ENCODE results near the gene BLOC1S3.

DNA sequence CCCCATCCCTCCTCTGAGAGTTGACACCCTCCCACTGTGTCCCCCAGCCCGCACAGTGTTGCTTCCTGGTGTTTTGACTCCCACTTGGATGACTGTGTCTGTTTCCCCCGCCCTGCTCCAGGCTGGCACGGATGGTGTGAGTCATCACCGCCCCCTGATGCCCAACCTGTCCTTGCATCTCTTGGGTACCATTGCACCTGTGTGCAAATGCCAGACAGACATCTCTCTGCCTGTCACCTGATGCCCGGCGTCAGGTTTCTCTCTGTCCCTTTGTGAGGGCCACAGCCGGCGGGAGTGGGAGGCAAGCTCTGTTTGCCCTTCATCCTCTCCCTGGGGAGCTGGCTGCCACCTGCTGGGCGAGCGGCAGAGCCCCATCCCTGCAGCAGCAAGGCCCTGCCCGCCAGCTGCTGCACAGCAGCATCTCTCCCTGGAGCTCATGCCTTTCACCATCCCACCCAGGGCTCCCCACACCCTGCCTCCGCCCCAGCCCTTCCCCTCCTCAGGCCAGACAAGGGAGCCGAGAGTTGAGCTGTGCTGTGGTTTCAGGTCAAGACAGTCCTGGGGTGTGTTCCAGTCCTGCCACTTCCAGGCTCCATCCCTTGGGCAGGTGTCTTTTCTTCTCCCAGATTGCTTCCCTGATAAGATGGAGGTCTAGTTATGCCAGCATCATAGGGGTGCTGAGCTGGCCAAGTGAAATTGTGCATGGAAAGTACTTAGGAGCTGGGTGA is 47.5 kb upstream of the BLOC1S3 start:
- TF ChIP-seq, protein P1, sequence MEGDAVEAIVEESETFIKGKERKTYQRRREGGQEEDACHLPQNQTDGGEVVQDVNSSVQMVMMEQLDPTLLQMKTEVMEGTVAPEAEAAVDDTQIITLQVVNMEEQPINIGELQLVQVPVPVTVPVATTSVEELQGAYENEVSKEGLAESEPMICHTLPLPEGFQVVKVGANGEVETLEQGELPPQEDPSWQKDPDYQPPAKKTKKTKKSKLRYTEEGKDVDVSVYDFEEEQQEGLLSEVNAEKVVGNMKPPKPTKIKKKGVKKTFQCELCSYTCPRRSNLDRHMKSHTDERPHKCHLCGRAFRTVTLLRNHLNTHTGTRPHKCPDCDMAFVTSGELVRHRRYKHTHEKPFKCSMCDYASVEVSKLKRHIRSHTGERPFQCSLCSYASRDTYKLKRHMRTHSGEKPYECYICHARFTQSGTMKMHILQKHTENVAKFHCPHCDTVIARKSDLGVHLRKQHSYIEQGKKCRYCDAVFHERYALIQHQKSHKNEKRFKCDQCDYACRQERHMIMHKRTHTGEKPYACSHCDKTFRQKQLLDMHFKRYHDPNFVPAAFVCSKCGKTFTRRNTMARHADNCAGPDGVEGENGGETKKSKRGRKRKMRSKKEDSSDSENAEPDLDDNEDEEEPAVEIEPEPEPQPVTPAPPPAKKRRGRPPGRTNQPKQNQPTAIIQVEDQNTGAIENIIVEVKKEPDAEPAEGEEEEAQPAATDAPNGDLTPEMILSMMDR (IDR thresholded peaks at IDR 0.05; ENCODE audit: insufficient read depth, low read length, poor library complexity, severe bottlenecking): peak; percentile 21
- TF ChIP-seq EZH2phosphoT487 (conservative IDR thresholded peaks at IDR 0.05; ENCODE audit: low read length): no peak

Measured in SU-DHL-6 (cell line).